GM19025 (cell line): ENCODE measurements around the gene GNAQ.
"Not testable (repeated sequence)": the region's sequence is repeated elsewhere in the genome, so short reads cannot be mapped to it uniquely, and the experiment has no call there.

Experiments
- ATAC-seq: cut with Tn5 transposase; IDR thresholded peaks from one replicate; pipeline ENCODE4 v1.9.1; 2021; ENCODE audit warnings: mild to moderate bottlenecking, low read depth, moderate library complexity; ENCODE audit not compliant: unreplicated experiment

The GNAQ gene

DNA sequence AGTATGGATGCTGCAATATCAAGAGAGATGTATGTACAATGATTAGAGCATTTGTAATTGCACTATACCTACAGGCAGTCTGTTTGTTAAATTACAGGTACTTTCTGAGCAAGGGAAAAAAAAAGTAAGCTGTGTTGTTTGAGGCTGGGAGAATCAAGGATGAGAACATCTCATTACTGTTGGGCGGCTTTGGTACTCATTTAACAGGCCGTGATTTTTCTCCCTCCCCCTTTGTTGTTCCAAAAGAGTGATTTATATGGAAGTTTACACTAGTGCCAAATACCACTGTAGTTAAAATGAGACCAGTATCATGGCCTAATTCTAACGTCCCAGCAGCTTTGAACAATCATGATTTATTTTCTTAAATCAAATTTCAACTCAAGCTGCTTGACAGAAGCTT is 312.3 kb downstream of the GNAQ start:
- no peak for ATAC-seq

DNA sequence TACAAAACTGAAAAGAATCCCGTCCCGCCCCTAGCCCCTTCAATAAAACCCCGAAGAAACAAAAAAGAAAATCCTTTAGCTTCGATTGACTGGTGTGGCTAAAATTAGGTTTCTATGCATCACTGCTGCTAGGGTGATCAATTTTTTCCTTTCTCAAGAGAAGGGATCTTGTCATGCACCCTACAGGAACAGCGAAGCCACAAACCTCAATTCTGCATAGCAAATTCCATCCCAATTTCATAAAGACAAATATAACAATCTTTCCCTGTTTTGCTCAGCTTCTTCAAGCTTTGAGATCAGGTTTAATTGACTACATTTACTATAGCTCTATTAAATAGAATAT is 313.3 kb downstream of the GNAQ start:
- not testable (repeated sequence) for ATAC-seq

GRCh38 chr9:77717608-77718297 is 313.9 kb downstream of the GNAQ start:
- ATAC-seq, result not testable (repeated sequence)

DNA sequence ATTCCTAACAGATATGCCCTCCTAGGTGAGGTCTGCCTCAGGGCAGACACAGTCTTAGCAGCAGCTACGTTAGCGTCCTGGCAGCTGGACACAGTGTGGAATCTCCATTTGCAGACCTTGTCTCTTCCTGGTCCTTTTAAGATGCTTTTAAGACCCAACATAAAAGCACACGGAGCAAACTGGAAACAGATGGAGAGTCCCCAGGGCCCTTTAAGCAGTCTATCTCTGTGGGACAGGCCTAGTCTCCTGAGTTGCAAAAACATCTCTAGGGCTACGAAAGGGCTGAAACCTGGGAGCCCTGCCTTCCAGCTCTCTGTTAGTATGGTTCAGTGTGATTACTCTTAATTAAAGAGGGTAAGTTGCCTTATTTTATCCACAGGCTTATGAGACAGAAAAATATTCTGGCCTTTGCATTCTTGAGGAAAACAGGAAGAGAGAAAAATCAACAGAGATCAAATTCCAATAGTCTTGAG is 317.5 kb downstream of the GNAQ start:
- no peak for ATAC-seq

DNA sequence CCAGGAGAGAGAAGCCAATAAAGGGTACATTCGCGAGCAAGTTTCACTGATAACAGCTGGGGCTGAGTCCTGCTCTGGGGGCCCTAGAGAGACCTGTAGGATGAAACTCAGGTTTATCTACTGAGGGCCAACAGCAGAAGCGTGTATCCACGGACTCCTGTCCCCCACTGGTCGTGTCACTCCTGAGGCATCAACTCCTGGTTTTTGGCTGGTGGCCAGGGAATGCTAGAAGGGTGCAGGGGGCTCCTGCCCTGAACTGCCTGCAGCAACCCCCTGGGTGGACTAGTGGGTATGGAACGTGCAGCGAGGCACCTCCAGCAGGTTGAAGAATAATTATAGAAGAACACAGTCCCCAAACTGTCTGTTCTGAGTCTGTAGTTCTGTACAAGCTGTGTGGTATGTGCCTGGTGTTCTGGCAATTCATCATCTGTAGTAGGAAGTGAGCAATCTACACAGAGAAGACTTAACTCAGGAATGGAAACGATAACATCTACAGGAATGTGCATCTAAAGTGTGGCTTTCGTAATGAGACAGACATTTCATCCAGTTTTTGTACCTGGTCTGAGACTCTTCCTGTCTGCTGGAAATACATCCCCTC is 319.0 kb downstream of the GNAQ start:
- no peak for ATAC-seq

GRCh38 chr9:77710965-77711648 is 320.5 kb downstream of the GNAQ start:
- ATAC-seq, result no peak

- ATAC-seq, result no peak
These were observed 321.3 kb downstream of the GNAQ start for GRCh38 chr9:77710316-77710715.

DNA sequence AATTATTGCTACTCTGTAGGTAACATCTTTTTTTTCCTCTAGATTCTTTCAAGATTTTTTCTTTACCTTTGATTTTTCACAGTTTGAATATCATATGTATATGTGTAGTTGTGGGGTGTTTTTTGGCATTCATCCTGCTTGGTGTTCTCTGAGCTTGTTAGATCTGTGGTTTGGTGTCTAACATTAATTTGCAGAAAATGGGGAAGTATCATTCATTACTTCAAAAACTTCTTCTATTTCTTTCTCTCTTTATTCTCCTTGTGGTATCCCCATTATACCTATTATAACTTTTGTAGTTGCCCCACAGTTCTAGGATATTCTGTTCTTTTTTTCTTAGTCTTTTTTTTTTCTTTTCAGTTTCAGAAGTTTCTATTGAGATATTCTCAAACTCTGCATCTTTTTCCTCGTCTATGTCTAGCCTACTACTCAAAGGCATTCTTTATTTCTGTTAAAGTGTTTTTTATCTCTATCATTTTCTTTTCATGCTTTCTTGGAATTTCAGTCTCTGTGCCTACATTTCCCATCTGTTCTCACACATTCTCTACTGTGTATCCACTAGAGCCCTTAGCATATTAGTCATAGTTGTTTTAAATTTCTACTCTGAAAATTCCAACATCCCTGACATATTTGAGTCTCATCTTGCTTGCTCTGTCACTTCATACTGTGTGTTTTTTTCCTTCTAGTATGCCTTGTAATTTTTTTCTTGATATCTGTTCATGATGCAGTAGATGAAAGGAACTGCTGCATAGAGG is 323.4 kb downstream of the GNAQ start:
- no peak for ATAC-seq

- no peak for ATAC-seq
These were observed 324.1 kb downstream of the GNAQ start for GRCh38 chr9:77707383-77708063.

GRCh38 chr9:77705636-77706035 is 326.0 kb downstream of the GNAQ start:
- no peak for ATAC-seq

DNA sequence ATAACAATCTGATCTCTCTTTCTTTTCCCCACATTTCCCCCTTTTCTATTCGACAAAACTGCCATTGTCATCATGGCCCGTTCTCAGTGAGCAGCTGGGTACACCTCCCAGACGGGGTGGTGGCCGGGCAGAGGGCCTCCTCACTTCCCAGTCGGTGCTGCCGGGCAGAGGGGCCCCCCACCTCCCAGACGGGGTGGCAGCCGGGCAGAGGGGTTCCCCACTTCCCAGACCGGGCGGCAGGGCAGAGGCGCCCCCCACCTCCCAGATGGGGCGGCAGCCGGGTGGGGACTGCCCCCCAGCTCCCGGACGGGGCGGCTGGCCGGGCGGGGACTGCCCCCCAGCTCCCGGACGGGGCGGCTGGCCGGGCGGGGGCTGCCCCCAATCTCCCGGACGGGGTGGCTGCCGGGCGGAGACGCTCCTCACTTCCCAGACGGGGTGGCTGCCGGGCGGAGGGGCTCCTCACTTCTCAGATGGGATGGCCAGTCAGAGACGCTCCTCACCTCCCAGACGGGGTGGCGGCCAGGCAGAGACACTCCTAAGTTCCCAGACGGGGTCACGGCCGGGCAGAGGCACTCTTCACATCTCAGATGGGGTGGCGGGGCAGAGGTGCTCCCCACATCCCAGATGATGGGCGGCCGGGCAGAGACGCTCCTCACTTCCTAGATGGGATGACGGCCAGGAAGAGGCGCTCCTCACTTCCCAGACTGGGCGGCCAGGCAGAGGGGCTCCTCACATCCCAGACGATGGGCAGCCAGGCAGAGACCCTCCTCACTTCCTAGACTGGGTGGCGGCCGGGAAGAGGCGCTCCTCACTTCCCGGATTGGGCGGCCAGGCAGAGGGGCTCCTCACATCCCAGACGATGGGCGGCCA is 328.9 kb downstream of the GNAQ start:
- not testable (repeated sequence) for ATAC-seq

GRCh38 chr9:77697238-77697984 is 334.2 kb downstream of the GNAQ start:
- ATAC-seq, result no peak

DNA sequence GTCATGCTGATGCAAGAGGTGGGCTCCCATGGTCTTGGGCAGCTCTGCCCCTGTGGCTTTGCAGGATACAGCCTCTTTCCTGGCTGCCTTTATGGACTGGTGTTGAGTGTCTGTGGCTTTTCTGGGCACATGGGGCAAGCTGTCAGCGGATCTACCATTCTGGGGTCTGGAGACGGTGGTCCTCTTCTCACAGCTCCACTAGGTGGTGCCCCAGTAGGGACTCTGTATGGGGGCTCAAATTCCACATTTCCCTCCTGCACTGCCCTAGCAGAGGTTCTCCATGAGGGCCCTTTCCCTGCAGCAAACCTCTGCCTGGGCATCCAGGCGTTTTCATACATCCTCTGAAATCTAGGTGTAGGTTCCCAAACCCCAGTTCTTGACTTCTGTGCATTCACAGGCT is 340.9 kb downstream of the GNAQ start:
- not testable (repeated sequence) for ATAC-seq

DNA sequence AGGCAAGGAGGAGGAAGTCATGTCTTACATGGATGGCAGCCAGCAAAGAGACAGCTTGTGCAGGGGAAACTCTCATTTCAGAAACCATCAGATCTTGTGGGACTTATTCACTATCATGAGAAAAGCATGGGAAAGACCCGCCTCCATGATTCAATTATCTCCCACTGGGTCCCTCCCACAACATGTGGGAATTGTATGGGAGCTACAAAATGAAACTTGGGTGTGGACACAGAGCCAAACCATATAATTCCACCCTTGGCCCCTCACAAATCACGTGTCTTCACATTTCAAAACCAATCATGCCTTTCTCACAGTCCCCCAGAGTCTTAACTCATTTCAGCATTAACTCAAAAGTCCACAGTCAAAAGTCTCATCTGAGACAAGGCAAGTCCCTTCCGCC is 341.5 kb downstream of the GNAQ start:
- ATAC-seq, result not testable (repeated sequence)

- ATAC-seq, result not testable (repeated sequence)
These were observed 343.9 kb downstream of the GNAQ start for GRCh38 chr9:77687737-77688136.

DNA sequence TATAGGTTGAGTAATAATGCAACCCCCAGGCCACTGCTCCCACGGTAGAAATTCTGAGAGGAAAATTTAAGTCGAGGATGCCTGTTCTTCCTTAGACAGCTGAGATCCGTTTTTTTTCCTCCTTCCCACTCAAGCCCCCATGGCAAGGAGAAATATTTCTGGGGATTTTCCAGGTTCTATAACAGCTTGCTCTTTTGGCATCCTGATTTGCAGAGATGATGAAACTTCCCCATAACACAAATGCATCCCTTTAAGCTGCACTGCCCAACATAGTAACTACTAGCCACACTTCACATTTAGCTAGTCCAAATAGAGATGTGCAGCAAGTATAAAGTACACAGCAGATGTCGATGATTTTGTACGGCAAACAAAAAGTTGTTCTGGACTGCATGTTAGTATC is 351.0 kb downstream of the GNAQ start:
- no peak for ATAC-seq

GRCh38 chr9:77679661-77680368 is 351.8 kb downstream of the GNAQ start:
- ATAC-seq, result no peak

DNA sequence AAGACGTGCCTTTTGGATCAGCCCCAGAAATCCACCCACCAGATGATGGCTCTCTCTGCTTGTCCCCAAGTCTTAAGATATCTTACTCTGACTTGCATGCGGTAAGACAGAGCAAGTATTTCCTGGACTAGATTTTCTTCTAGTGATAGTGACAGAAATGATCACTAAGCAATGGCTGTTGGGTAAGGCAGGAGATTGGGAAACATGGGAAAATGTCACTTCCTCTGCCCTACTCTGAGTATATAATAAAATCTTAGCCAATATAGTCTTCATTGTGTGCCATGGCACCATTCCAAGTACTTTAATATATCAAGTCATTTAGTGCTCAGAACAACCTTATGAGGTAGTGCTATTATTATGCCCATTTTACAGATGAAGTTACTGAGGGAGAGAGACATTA is 352.5 kb downstream of the GNAQ start:
- ATAC-seq, result no peak
